Fibroblast of gingiva (primary cell): Measurements from ENCODE around the gene TUBG2.
"Not testable (repeated sequence)": the region's sequence is repeated elsewhere in the genome, so short reads cannot be mapped to it uniquely, and the experiment has no call there.

Experiments
- DNase-seq: peaks from one replicate; pipeline ENCODE4 v3.0.0-alpha.2; 2011; ENCODE audit warnings: low read depth

TUBG2 gene

GRCh38 chr17:42653179-42654124 is 5.6 kb upstream of the TUBG2 start:
- DNase-seq = peak; percentile 79

GRCh38 chr17:42655528-42655927 is 3.6 kb upstream of the TUBG2 start:
- no peak for DNase-seq

- DNase-seq = no peak
Measured at GRCh38 chr17:42657824-42658588, 1.1 kb upstream of the TUBG2 start.

- DNase-seq = not testable (repeated sequence)
Measured at GRCh38 chr17:42659932-42660274, 819 bp downstream of the TUBG2 start.

- DNase-seq = no peak
Measured at GRCh38 chr17:42660692-42661345, 1.7 kb downstream of the TUBG2 start.

GRCh38 chr17:42665581-42666001 is 6.5 kb downstream of the TUBG2 start:
- no peak for DNase-seq

- not testable (repeated sequence) for DNase-seq
Measured at GRCh38 chr17:42666126-42666525, 7.0 kb downstream of the TUBG2 start.

- DNase-seq = peak; percentile 86
Measured at GRCh38 chr17:42667088-42667951, 8.2 kb downstream of the TUBG2 start.

GRCh38 chr17:42669705-42669976 is 10.6 kb downstream of the TUBG2 start:
- DNase-seq = no peak

GRCh38 chr17:42669977-42670788 is 11.1 kb downstream of the TUBG2 start:
- DNase-seq = no peak

- DNase-seq = no peak
Measured at GRCh38 chr17:42670789-42671657, 11.9 kb downstream of the TUBG2 start.

GRCh38 chr17:42672038-42672437 is 13.0 kb downstream of the TUBG2 start:
- no peak for DNase-seq

- DNase-seq = no peak
Measured at GRCh38 chr17:42673266-42673884, 14.3 kb downstream of the TUBG2 start.

- peak; percentile 36 for DNase-seq
Measured at GRCh38 chr17:42673885-42674754, 15.0 kb downstream of the TUBG2 start.

- no peak for DNase-seq
Measured at GRCh38 chr17:42674755-42675347, 15.8 kb downstream of the TUBG2 start.

- no peak for DNase-seq
Measured at GRCh38 chr17:42675348-42675964, 16.4 kb downstream of the TUBG2 start.

GRCh38 chr17:42675965-42676423 is 16.9 kb downstream of the TUBG2 start:
- peak; percentile 41 for DNase-seq
